ENCODE measurements around the gene FRMD4A.
"Not testable (repeated sequence)": the region's sequence is repeated elsewhere in the genome, so short reads cannot be mapped to it uniquely, and the experiment has no call there.

The FRMD4A gene

DNA sequence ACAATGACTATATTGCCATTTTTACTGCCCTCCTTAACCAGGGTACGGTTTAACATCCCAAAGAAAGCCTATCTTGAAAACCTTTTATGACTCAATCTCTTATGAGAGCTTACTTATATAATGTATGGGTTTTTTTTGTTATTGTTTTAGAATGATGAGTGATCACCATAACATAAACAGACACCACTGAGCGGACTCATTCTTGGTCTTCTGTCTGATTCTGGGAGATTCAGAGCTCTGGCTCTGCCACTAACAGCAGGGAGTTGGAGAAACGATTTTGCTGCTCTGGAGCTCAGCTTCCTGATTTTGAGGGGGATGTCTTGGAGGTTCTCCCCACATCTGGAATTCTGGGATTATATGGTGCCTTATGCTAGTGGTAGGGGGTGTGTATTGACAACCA lies 244.1 kb downstream of the FRMD4A start:
- no peak for DNase-seq

DNA sequence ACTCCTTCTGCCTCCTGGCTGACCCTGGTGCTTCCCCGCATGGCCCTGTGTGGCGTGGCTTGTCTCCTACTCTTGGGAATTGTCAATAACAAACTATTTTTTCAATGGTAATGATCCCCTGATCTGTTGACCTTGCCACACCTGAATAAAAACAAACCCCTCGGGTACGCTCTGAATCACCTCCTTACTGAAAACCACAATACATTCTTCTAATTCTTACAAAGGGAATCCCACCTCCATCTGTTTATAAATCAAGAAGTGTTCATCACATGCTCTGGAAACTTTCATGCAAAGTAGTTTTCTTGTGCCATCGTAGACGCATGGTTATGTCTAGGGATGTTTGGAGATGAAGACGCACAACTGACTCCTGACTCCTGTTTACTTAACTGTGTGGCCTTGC lies 245.8 kb downstream of the FRMD4A start:
- no peak for DNase-seq

DNA sequence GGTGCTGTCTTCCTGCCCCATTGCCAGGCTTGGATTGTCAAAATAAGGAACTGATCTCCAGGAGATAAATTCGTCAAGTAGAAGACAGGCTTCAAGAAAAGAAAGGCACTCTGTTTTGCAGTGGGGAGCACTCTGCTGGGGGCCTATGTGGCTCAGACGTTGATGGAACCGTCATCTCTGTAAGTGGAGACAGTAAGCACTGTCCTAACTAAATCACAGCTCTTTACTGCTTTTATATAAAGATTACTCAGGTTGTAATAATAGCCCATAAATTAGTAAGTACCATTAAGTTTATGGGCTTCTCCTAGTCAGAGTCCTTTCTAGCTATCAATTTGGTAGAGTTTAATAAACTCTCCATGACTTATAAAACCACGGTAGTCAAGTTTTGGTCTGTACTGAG lies 249.9 kb downstream of the FRMD4A start:
- no peak for DNase-seq

DNA sequence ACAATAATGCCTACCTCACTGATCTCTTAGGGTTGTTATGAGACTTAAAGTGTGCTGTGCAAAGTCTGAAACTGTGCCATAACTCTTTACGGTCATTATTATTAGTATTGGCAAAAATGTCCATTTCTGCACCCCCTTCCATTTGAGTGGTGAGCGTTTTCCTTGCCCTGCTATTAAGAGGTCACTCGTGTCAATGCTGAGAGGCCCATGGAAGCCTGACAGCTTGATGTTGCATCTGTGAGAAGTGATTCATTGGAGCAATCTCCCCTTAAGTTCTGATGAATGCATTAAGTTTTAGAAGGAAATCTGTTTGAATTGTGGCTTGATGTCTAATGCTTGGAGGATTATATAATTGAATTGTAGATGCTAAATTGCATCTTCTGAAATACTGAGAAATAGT lies 253.3 kb downstream of the FRMD4A start:
- DNase-seq: no peak

DNA sequence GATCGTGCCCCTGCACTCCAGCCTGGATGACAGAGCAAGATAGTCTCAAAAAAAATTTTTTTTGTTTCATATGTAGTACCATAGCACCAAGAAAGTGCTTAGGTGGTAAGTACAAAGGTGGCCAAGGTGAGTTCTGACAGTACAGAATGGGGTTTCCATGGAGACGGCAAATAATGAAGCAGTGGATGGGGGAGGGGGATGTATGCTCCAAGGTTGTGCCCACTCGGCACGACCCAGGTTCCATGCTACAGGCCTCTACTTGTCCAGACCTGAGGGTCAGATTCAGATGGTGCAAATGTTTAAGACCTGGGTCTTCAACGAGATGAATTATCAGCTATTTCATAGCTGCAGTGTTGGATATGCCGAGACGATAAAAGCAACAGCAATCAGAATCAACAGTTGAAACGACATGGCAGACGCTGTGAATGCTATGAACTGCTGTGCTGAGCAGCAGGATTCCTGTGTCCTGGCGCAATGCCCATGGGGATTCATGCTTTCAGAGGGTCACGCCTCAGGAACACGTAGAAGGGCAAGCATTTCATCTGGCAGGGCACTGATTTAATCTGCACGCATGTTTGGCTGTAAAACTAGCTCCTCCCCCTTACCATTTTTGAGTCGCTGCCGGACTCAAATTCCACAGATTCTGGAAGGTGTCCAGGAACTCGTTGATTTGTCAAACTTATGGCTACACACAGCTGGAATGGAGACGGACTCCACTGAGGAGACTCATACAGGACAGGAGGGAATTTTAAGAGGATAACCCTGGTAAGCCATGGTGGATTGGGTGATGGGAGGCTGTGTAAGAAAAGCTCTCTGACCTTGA lies 256.5 kb downstream of the FRMD4A start:
- no peak for DNase-seq

DNA sequence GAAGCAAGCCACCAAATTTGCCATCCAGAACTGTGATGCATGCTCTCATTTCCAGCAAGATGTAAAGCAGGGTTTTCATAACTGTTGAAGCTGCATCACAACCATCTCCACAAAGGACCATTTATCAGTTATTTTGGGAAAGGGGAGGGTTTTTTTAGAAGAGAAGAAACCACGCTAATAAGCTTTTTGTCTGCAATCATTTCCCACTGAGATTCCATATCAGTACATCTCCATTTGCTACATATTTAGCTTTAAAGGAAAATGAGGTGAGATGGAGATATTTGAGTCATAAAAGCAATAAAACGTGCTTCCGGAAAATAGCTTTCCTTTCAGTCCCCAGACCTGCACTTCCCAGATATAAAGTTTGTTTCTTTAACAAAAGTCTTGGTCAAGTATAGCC lies 258.2 kb downstream of the FRMD4A start:
- DNase-seq: no peak

DNA sequence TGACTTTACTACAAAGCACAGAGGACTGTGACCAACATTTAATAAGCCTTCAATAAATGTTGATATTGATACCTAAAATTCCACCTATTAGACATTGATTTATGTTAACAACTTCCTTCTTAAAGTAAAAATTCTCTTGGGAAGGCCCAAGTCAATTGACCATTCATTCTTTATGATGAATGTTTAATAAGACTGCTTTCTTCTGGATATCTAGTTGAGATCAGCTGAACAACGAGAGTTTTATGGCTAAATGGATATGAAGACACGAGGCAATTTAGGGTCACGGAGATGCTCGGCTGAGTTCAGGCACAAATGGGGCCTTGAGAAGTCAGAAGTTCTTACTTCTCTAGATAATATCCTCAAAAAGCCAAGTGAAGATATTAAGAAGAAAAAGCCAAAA lies 258.8 kb downstream of the FRMD4A start:
- DNase-seq: no peak

DNA sequence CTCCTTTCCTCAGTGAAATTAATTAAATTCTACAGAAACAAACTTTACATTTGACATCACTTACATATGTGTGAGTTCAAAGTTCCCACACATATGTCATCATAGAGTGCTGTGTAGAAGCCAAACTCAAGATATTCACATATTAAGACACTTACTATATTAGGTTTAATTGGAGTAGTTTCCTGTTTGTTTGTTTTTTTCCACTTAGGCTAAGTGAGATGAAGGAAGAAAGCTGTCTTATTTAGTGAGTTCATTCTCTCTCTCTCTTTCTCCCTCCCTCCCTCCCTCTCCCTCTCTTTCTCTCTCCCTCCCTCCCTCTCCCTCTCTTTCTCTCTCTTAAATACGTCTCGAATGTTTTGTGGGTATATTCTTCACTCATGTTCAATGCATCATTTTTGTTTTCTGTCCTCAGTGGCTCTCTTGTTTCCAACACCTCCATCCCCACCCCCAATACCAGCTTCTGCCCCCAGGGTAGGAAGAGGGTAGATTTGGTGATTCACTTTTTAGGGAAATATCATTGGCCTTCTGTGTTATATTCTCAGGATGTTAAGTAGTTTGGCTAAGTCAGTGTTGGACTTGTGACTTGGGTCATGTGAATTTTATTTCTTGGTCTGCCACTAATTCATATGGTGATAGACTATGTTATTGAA lies 262.0 kb downstream of the FRMD4A start:
- DNase-seq: no peak

DNA sequence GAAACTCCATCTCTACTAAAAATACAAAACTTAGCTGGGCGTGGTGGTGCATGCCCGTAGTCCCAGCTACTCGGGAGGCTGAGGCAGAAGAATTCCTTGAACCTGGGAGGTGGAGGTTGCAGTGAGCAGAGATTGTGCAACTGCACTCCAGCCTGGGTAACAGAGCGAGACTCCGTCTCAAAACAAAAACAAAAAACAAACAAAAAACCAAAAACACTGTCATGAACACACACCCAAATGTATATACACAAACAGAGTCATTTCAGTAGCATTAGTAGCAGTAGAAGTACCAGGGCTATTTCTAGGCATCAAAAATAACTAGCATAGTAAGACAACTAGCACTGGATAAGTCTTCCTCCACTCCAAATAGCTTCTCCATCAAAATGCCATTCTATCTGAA lies 263.1 kb downstream of the FRMD4A start:
- DNase-seq: not testable (repeated sequence)

DNA sequence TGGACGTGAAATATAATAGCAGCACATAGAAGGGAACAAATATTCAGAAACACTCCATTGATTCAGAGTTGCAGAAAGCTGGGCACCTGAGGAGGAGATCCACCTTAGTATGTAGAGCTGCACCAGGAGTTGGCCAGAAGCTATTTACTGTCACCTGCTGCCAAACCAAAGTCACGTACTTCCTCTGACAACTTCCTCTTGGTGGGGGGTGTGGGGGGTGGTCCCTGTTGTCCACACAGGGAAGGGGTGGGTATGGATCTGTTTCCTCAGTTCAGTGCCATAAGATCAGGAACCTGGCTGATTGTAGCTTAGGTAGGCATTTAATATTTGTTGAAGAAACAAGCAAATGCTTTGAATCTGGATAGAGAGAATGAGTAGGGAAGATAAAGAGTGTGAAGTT lies 264.6 kb downstream of the FRMD4A start:
- DNase-seq: no peak

DNA sequence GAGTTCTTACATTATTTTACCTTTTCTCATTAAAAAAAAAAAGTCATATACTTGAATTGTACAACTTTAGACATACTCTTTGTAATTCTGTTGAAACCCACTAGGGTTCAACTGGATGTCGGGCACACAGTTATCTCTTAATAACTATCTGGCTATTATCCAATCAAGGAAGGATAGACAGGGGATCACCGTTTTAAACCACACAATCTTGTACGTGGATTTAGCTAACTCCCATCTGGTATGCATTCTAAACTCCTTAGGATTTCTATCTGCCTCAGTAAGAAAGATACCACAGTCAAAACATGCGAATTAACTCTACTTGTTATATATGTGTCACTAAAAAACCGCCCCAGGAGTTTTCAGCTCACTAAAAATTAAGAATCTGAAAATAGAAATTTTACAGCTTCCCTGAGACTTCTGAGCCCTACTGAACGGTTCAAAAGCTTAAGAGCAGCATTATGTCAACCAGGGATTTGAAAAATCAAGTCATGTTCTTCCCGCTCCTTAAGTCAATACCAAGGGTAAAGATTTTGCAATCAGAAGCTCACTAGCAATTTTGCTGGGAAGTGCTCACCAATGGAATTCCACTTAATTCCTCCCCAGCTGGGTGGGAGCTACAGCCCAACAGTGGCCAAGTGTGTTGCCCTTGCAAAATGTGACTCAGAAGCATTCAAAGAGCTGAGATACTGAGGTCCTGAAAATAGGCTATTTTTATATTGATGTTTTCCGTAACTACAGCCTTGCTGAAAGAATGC lies 267.0 kb downstream of the FRMD4A start:
- DNase-seq: no peak

DNA sequence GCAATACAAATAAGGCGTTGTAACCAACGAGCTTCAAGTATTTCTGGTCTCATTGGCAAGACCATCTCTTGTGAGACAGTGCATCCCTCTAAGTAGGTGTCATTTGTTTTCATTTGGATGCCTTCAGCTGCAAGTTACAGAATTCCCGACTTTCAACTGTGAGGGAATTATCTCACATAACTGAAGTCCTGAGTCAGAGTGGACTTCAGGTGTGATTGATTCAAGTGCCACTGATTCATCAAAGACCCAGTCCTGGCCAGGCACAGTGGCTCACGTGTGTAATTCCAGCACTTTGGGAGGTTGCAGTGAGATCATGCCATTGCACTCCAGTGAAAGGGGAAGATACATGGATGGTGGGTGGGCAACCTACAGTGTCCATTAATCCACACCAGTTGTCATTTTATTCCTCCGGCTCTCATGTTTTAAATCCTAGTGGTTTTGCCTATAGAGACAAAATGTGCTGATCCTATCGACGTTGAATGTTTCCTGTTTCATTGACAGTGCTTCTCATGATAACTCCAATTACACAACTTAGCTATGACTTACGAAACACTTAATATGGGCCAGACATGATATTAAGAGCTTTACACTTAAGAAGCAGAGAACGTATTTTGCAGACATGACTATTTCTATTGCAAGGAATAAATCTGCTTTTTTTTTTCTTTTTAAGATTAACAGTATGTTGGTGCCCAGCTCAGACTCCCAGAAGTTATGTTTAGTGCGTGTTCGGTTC lies 268.0 kb downstream of the FRMD4A start:
- DNase-seq: no peak

DNA sequence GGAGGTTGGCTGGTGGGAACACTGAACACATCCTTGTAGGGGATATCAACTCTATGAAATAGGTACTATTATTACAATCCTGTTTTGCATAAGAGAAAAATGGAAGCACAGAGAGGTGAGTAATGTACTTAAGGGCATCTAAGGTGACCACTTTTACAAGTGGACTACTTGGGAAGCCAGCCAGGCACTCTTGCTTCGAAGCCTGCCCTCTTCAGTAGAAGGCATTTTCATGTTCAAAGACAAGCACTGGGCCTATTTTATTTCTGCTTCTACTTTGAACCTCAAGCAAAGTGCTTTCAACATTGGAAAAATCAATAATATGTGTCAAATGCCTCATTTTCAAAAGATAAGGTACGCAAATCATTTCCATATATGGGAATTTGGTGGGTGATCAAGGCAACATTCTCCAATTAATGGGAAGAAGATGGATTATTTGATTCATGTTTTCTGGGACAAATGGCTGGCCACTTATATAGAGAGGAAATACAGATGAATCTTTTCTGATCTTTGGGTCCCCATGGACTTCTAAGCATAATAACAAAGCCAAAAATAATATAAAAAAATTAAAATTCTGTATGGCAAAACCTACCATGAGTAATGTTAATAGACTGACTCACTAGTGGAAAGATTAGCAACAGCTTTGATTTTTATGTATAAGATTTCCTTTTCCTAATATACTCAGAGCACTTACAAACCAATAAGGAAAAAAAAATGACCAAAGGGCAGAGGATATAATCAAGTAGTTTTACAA lies 270.2 kb downstream of the FRMD4A start:
- no peak for DNase-seq

DNA sequence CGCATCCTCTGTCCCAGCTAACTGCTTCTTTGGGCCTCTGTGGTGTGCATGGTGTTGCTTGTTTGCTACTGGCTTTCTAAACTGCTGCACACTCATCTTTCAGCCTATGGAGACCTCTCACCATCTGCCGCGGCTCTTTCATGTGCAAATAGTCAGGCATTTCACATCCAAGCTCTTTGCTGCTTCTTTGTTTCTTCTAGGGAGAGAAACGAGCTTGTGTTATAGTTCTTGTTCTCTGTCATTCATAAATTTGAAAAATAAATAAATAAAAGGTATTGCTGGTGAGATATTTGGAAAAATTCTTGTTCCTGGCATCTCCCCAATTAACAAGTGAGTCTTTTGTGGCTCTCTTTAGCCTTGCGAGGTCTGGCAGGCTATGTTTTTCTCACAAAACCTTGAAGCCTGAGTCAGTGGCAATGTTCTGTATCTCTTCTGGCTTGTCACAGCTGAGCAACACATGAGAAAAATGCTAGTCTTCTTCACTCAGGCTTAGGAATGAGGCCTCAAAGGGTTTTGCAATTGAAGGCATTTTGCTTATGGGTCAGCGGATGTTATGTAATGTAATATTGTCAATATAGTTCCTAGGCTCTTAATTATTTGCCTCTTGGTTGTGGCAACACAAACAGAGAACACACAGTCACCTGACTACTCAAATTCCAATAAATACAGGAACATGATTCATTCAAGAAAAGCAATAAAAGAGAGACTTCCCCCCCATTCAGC lies 274.0 kb downstream of the FRMD4A start:
- DNase-seq: no peak

DNA sequence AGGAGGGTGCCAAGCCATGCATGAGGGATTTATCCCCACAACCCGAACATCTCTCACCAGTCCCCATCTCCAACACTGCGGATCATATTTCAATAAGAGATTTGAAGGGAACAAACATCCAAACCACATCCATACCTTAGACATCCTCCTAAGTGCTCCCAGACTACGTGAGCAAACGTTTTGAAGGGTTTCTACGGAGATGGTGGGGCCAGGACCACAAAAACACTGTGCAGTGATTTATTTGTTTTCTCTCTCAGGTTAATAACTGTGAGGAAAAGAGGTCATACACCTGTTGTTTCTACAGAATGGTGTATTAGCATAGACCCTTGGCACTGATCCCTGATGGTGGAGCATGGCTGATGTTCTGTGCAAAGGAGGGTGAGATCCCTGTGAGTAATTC lies 277.8 kb downstream of the FRMD4A start:
- DNase-seq: no peak

DNA sequence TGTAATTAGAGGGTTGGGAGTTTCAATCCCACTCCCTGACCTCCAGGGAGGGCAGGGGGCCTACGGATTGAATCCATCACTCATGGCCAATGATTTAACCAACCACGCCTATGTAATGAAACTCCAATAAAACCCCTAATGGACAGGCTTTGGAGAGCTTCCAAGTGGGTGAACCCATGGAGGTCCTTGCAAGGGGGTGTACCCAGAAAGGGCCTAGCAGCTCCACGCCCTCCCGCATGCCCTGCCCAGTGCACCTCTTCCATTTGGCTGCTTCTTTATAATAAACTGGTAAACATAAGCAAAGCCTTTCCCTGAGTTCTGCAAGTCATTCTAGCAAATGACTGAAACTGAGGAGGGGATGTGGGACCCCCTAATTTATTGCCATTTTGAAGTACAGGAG lies 280.1 kb downstream of the FRMD4A start:
- no peak for DNase-seq

DNA sequence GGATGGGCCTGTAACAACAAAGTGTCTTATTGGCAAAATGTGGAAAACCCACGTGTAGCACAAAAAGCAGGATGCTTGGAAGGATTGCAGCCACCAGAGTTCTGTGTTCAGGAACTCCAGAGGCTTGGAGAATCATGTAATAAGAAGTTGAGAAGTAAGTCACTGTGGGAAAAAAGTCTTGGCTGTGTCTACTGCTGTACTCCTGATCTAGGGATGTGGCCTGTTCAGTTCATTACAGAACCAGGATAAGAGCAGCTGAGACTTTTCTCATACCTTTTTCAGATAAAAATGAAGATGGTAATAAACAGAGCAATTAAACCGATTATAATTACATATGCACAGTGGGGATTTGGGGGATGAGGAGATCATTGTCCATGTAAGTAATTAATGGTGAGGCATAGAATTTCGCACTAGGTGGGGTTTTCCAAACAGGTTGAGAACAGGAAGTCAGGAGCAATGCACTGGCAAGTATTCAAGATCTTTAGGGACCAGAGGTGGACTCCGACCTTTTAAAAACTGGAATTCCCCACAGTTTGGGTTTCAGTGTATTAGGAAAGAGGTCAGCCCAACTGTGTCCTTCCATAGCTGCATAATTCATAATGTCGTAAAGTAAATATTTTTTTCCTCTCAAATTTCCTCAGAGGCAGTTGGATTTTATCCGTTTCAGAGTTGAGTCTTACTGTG lies 281.7 kb downstream of the FRMD4A start:
- no peak for DNase-seq

DNA sequence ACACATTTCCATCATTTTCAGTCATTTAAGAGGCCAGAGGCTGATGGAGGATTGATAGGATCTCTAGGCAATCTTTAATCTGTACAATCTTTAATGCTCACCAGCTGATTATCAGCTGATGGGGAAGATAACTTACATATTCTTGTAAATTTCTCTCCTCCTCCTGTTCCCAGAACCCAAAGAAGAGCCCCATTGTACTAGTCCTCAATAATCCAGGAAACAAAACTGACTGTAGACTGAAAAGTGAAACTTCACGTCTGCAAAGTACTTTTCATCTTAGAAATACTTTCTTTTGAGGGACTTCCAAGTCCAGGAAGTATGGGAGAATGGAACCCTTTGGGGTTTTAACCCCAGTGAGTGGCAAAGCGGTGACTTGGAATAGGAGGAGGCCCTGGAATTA lies 283.3 kb downstream of the FRMD4A start:
- DNase-seq: no peak

DNA sequence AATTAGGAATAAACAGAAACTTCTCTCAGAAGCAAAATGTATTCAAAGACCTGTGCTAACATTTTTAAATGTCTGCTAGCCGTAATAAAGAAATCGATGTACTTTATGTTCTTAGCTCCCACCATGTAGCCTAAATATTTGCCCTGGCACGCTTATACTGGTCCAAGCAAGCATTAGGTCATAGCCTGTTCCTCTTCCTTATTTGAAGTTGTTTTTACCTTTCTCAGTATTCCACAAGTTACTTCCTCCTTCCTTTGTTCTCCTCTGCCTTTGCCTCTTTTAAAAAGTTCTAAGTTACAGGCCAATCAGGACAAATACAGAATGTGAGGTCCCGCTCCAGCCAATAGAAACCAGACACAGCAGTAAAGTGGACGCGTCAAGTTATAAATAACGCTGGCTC lies 288.7 kb downstream of the FRMD4A start:
- not testable (repeated sequence) for DNase-seq

DNA sequence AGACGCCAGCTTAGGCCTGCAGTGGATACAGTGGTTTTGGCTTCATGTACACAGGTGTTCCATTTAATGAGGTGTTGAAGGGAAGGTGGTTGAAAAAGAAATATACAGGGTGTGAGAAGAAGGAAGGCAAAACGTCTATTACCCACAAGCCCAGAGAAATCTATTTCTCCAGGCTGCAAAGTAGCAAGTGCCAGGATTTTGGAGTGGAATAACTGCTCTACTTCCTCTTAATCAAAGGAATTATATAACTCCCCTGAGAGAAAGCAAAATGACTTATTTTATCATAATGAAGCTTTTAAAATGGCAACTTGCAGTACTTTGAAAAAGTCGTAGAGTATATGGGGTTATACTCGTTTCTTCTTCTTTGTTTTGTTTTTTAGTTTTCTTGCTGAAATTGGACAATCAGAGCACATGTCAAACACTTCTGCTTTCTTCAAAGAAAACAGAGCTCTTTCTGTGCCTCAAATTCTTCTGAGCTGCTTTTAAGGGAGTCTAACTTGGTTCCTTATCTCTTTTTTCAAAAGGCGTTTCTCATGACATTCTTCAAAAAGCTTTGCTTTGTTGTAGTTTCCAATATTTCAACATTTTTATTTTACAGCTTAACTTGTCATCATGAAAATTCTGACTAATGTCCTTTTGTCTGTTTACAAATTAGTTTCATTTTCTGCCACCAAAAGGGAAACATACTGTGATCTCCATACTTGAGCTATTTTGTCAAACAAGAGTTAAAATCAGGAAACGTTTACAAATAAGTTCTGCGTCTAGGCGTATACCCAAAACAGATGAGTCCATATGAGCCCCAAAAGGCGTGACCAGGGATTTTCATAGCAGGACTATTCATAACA lies 289.7 kb downstream of the FRMD4A start:
- DNase-seq: no peak

Measured in NCI-H1436 treated with DMSO at 0.1 percent for 48 hours (cell line).